Subcutaneous abdominal adipose tissue (tissue), 5 donors: ENCODE measurements around the gene TADA2B.
A peak's percentile ranks its signal among the peaks of the same experiment; 100 is the strongest.

Experiments
- H3K27ac ChIP-seq: one replicate; pipeline ENCODE4 v1.7.0; 2013; ENCODE audit warnings: low read depth, mild to moderate bottlenecking, inconsistent platforms, low read length, moderate library complexity
- H3K27me3 ChIP-seq, 5 donors: one replicate each; pipeline ENCODE4 v1.7.0; 2013; ENCODE audit warnings: low read length in 5 of 5, inconsistent platforms in 1 of 5; ENCODE audit not compliant: control insufficient read depth in 5 of 5, insufficient read depth in 4 of 5
- H3K36me3 ChIP-seq, 5 donors: one replicate each; pipeline ENCODE4 v1.7.0; 2013; ENCODE audit warnings: low read length in 5 of 5; ENCODE audit not compliant: control insufficient read depth in 5 of 5, insufficient read depth in 5 of 5
- H3K4me1 ChIP-seq, 5 donors: one replicate each; pipeline ENCODE4 v1.7.0; 2013; ENCODE audit warnings: low read length in 5 of 5, mild to moderate bottlenecking in 3 of 5, moderate library complexity in 1 of 5; ENCODE audit not compliant: control insufficient read depth in 5 of 5, insufficient read depth in 5 of 5
- H3K4me3 ChIP-seq, 5 donors: one replicate each; pipeline ENCODE4 v1.7.0; 2013; ENCODE audit warnings: low read length in 5 of 5, low read depth in 1 of 5
- H3K9ac ChIP-seq, 5 donors: one replicate each; pipeline ENCODE4 v1.7.0; 2013; ENCODE audit warnings: low read length in 5 of 5, mild to moderate bottlenecking in 4 of 5, moderate library complexity in 3 of 5
- H3K9me3 ChIP-seq, 5 donors: one replicate each; pipeline ENCODE4 v1.7.0; 2013; ENCODE audit warnings: low read length in 5 of 5; ENCODE audit not compliant: control insufficient read depth in 5 of 5
- donor health status: healthy.
- donor health status: healthy.
- donor health status: healthy.
- donor health status: healthy.
- donor health status: healthy.

Gene TADA2B

GRCh38 chr4:7043284-7044136, at the start of gene TADA2B:
TSS of gene TADA2B (plus strand) at chr4:7043372. CDS start at chr4:7043580, 208 bp downstream.
- peak within 1 kb of the TSS; percentile 75 for H3K27ac ChIP-seq
- no peaks in the 10 kb centered on the region for H3K27me3 ChIP-seq
- H3K36me3 ChIP-seq, result peaks cover 0 to 4% (median 0%) of the 10 kb centered on the region in 5 donors
- peaks cover 8 to 53% (median 49%) of the 10 kb centered on the region in 5 donors for H3K4me1 ChIP-seq
- H3K4me3 ChIP-seq, result peak within 1 kb of the TSS; percentile 80 to 92 (median 91)
- no peaks in the 10 kb centered on the region for H3K9me3 ChIP-seq
- H3K9ac ChIP-seq, result peak within 1 kb of the TSS; percentile 59 to 97 (median 84)

- Histone ChIP-seq H3K27me3 (no peaks in the 10 kb centered on the region), H3K4me1 (peaks cover 0 to 12% (median 10%) of the 10 kb centered on the region in 5 donors), H3K9me3 (no peaks in the 10 kb centered on the region), H3K4me3 (no peak overlapping the region), H3K36me3 (peaks cover 3 to 66% (median 55%) of the 10 kb centered on the region in 5 donors), H3K27ac (no peak overlapping the region), H3K9ac (no peak overlapping the region)
These were observed 46.7 kb upstream of the TADA2B start for GRCh38 chr4:6996481-6996880.

- Histone ChIP-seq H3K4me3 (no peak overlapping the region), H3K9ac (no peak overlapping the region), H3K4me1 (peaks cover 0 to 18% (median 10%) of the 10 kb centered on the region in 5 donors), H3K9me3 (no peaks in the 10 kb centered on the region), H3K27ac (no peak overlapping the region), H3K27me3 (no peaks in the 10 kb centered on the region), H3K36me3 (peaks cover 3 to 80% (median 70%) of the 10 kb centered on the region in 5 donors)
These were observed 43.7 kb upstream of the TADA2B start for GRCh38 chr4:6999172-7000086.

GRCh38 chr4:7000421-7001176, 42.6 kb upstream of the TADA2B start:
- H3K4me3 ChIP-seq, result no peak overlapping the region
- H3K9ac ChIP-seq, result no peak overlapping the region
- no peaks in the 10 kb centered on the region for H3K27me3 ChIP-seq
- H3K4me1 ChIP-seq, result peaks cover 0 to 21% (median 10%) of the 10 kb centered on the region in 5 donors
- no peaks in the 10 kb centered on the region for H3K9me3 ChIP-seq
- peaks cover 0 to 79% (median 64%) of the 10 kb centered on the region in 5 donors for H3K36me3 ChIP-seq
- no peak overlapping the region for H3K27ac ChIP-seq

GRCh38 chr4:7001271-7001670, 41.9 kb upstream of the TADA2B start:
- no peak overlapping the region for H3K27ac ChIP-seq
- H3K27me3 ChIP-seq, result no peaks in the 10 kb centered on the region
- H3K9ac ChIP-seq, result no peak overlapping the region
- no peak overlapping the region for H3K4me3 ChIP-seq
- peaks cover 4 to 83% (median 64%) of the 10 kb centered on the region in 5 donors for H3K36me3 ChIP-seq
- no peaks in the 10 kb centered on the region for H3K9me3 ChIP-seq
- peaks cover 0 to 21% (median 10%) of the 10 kb centered on the region in 5 donors for H3K4me1 ChIP-seq

GRCh38 chr4:7002336-7002735, 40.8 kb upstream of the TADA2B start:
- Histone ChIP-seq H3K27me3 (no peaks in the 10 kb centered on the region), H3K9ac (no peak overlapping the region), H3K4me3 (no peak overlapping the region), H3K36me3 (peaks cover 8 to 83% (median 62%) of the 10 kb centered on the region in 5 donors), H3K9me3 (no peaks in the 10 kb centered on the region), H3K4me1 (peaks cover 0 to 29% (median 17%) of the 10 kb centered on the region in 5 donors), H3K27ac (no peak overlapping the region)

GRCh38 chr4:7003176-7003878, 39.8 kb upstream of the TADA2B start:
- Histone ChIP-seq H3K27ac (no peak overlapping the region), H3K9ac (peak overlapping the region in 1 of 5 donors; percentile 5), H3K4me1 (peaks cover 0 to 38% (median 24%) of the 10 kb centered on the region in 5 donors), H3K36me3 (peaks cover 8 to 86% (median 67%) of the 10 kb centered on the region in 5 donors), H3K9me3 (no peaks in the 10 kb centered on the region), H3K4me3 (no peak overlapping the region), H3K27me3 (no peaks in the 10 kb centered on the region)

GRCh38 chr4:7003879-7004240, 39.3 kb upstream of the TADA2B start:
- H3K27me3 ChIP-seq, result no peaks in the 10 kb centered on the region
- no peak overlapping the region for H3K27ac ChIP-seq
- H3K9ac ChIP-seq, result no peak overlapping the region
- H3K36me3 ChIP-seq, result peaks cover 8 to 86% (median 68%) of the 10 kb centered on the region in 5 donors
- H3K4me3 ChIP-seq, result no peak overlapping the region
- H3K4me1 ChIP-seq, result peaks cover 0 to 38% (median 24%) of the 10 kb centered on the region in 5 donors
- no peaks in the 10 kb centered on the region for H3K9me3 ChIP-seq

GRCh38 chr4:7004331-7004730, 38.8 kb upstream of the TADA2B start:
- Histone ChIP-seq H3K27ac (no peak overlapping the region), H3K36me3 (peaks cover 8 to 86% (median 68%) of the 10 kb centered on the region in 5 donors), H3K27me3 (no peaks in the 10 kb centered on the region)

More at GRCh38 chr4:7004331-7004730, 38.8 kb upstream of the TADA2B start:
- peaks cover 0 to 38% (median 24%) of the 10 kb centered on the region in 5 donors for H3K4me1 ChIP-seq
- no peaks in the 10 kb centered on the region for H3K9me3 ChIP-seq
- no peak overlapping the region for H3K9ac ChIP-seq
- H3K4me3 ChIP-seq, result no peak overlapping the region
